ENCODE measurements around the gene LGI1. TPM values are rescaled to one million over a fixed set of nuclear protein-coding genes. Genes with fewer than 3 reads are reported as not detected.

The LGI1 gene
- polyA plus RNA-seq, 1 donor from 2014 or later = not detected

- peaks cover 3 to 8% (median 4%) of the 10 kb centered on the region in 3 donors for H3K9me3 Mint-ChIP-seq
- H3K4me1 Mint-ChIP-seq = no peaks in the 10 kb centered on the region
- peaks cover 2% of the 10 kb centered on the region for H3K36me3 Mint-ChIP-seq
- H3K4me3 Mint-ChIP-seq = no peak overlapping the region
- H3K27me3 Mint-ChIP-seq = no peaks in the 10 kb centered on the region
- H3K27ac Mint-ChIP-seq = no peak overlapping the region
These were observed 80.1 kb downstream of the LGI1 start for GRCh38 chr10:93837822-93838221.

- H3K4me3 Mint-ChIP-seq = no peak overlapping the region
- H3K9me3 Mint-ChIP-seq = peaks cover 3 to 8% (median 4%) of the 10 kb centered on the region in 3 donors
- H3K27ac Mint-ChIP-seq = no peak overlapping the region
- H3K4me1 Mint-ChIP-seq = no peaks in the 10 kb centered on the region
- peaks cover 2% of the 10 kb centered on the region for H3K36me3 Mint-ChIP-seq
- no peaks in the 10 kb centered on the region for H3K27me3 Mint-ChIP-seq
These were observed 80.5 kb downstream of the LGI1 start for GRCh38 chr10:93838278-93838677.

- no peaks in the 10 kb centered on the region for H3K27me3 Mint-ChIP-seq
- H3K36me3 Mint-ChIP-seq = peaks cover 2% of the 10 kb centered on the region
- H3K27ac Mint-ChIP-seq = no peak overlapping the region
- H3K4me3 Mint-ChIP-seq = no peak overlapping the region
- no peaks in the 10 kb centered on the region for H3K9me3 Mint-ChIP-seq
- H3K4me1 Mint-ChIP-seq = no peaks in the 10 kb centered on the region
These were observed 84.2 kb downstream of the LGI1 start for GRCh38 chr10:93841961-93842360.

- peaks cover under 1% of the 10 kb centered on the region for H3K27me3 Mint-ChIP-seq
- H3K9me3 Mint-ChIP-seq = no peaks in the 10 kb centered on the region
- H3K4me1 Mint-ChIP-seq = no peaks in the 10 kb centered on the region
- no peak overlapping the region for H3K4me3 Mint-ChIP-seq
- peaks cover 2% of the 10 kb centered on the region for H3K36me3 Mint-ChIP-seq
- H3K27ac Mint-ChIP-seq = no peak overlapping the region
These were observed 87.4 kb downstream of the LGI1 start for GRCh38 chr10:93844979-93845626.

Other genes with a start within 250 kb of the LGI1 start
- gene FFAR4, start 191.3 kb upstream of the LGI1 start, polyA plus RNA-seq = not detected
- not detected for gene RBP4, start 156.7 kb upstream of the LGI1 start, polyA plus RNA-seq
- gene PDE6C, start 145.4 kb upstream of the LGI1 start, polyA plus RNA-seq = not detected
- 5.9 TPM for gene FRA10AC1, start 55.3 kb upstream of the LGI1 start, polyA plus RNA-seq
- 0.63 TPM for gene SLC35G1, start 136.0 kb downstream of the LGI1 start, polyA plus RNA-seq
- 0.49 TPM for gene PLCE1, start 236.0 kb downstream of the LGI1 start, polyA plus RNA-seq